WTC11 (cell line): ENCODE data around the gene FXYD5. TPM values are rescaled to one million over a fixed set of nuclear protein-coding genes. Genes with fewer than 3 reads are reported as not detected.

Experiments
- ATAC-seq: fragments of 200-7000 bp; cut with Tn5 transposase; 2 replicates; pipeline ENCODE4 v1.10.0; 2021; ENCODE audit warnings: mild to moderate bottlenecking, moderate library complexity
- CTCF ChIA-PET: fragments of 300-600 bp; sonication (Branson Sonifier 250); formaldehyde crosslinking; loops from one replicate; lab custom pipeline; 2021; ENCODE audit warnings: antibody characterized with exemption; lab: Charles Lee
- POLR2A ChIA-PET: fragments of 350-600 bp; sonication (Branson Sonifier 250); formaldehyde crosslinking; loops from one replicate; lab custom pipeline; 2021; ENCODE audit warnings: antibody characterized with exemption; lab: Charles Lee
- DNase-seq: peaks from one replicate; pipeline ENCODE4 v3.0.0; 2021; ENCODE audit warnings: low spot score
- H3K27ac Mint-ChIP-seq: 2 replicates; pipeline ENCODE4 v1.8.0; 2021; ENCODE audit warnings: mixed read lengths
- H3K27me3 Mint-ChIP-seq: 2 replicates; pipeline ENCODE4 v1.8.0; 2021; ENCODE audit warnings: low read depth, mild to moderate bottlenecking, moderate library complexity, mixed read lengths
- H3K36me3 Mint-ChIP-seq: 2 replicates; pipeline ENCODE4 v1.8.0; 2021; ENCODE audit warnings: mixed read lengths
- H3K4me1 Mint-ChIP-seq: 2 replicates; pipeline ENCODE4 v1.8.0; 2022; ENCODE audit warnings: mixed read lengths
- H3K4me3 Mint-ChIP-seq: 2 replicates; pipeline ENCODE4 v1.8.0; 2021; ENCODE audit warnings: mild to moderate bottlenecking, moderate library complexity, mixed read lengths
- H3K9me3 Mint-ChIP-seq: 2 replicates; pipeline ENCODE4 v1.8.0; 2021; ENCODE audit warnings: mixed read lengths
- CTCF ChIP-seq: fragments of 200-600 bp; IDR thresholded peaks from 2 replicates; pipeline ENCODE4 v1.8.0; 2022; ENCODE audit warnings: antibody characterized with exemption
- ERG ChIP-seq: fragments of 250-450 bp; sonication (Bioruptor Pico); IDR thresholded peaks from 2 replicates; pipeline ENCODE4 v1.8.0; 2021; ENCODE audit warnings: mild to moderate bottlenecking
- GRHL2 ChIP-seq: fragments of 250-450 bp; sonication (Bioruptor Pico); IDR thresholded peaks from 2 replicates; pipeline ENCODE4 v1.8.0; 2022; ENCODE audit warnings: mild to moderate bottlenecking, moderate library complexity; ENCODE audit not compliant: insufficient replicate concordance, severe bottlenecking
- IRF2 ChIP-seq: sonication (generic); formaldehyde crosslinking; IDR thresholded peaks from 2 replicates; pipeline ENCODE4 v1.8.0; 2022; ENCODE audit warnings: low read depth, missing genetic modification reagents, borderline replicate concordance
- NFATC4 ChIP-seq: fragments of 250-450 bp; sonication (Bioruptor Pico); IDR thresholded peaks from 2 replicates; pipeline ENCODE4 v1.9.0; 2021; ENCODE audit warnings: mild to moderate bottlenecking
- SOX15 ChIP-seq: fragments of 250-450 bp; sonication (Bioruptor Pico); IDR thresholded peaks from 2 replicates; pipeline ENCODE4 v1.9.0; 2021; ENCODE audit warnings: mild to moderate bottlenecking
- TEAD4 ChIP-seq: sonication (generic); formaldehyde crosslinking; IDR thresholded peaks from 2 replicates; pipeline ENCODE4 v1.8.0; 2022; ENCODE audit warnings: mild to moderate bottlenecking, missing genetic modification reagents
- ZNF219 ChIP-seq: sonication (generic); formaldehyde crosslinking; IDR thresholded peaks from 2 replicates; pipeline ENCODE4 v1.8.0; 2023; ENCODE audit warnings: missing genetic modification reagents, mild to moderate bottlenecking, borderline replicate concordance
- ZNF263 ChIP-seq: sonication (generic); formaldehyde crosslinking; IDR thresholded peaks from 2 replicates; pipeline ENCODE4 v1.8.1; 2022; ENCODE audit warnings: low read depth, mild to moderate bottlenecking, moderate library complexity, missing genetic modification reagents
- ZNF396 ChIP-seq: fragments of 250-450 bp; sonication (Bioruptor Pico); IDR thresholded peaks from 2 replicates; pipeline ENCODE4 v1.8.0; 2021; ENCODE audit warnings: mild to moderate bottlenecking, moderate library complexity, borderline replicate concordance
- ZNF512 ChIP-seq: sonication (generic); formaldehyde crosslinking; IDR thresholded peaks from 2 replicates; pipeline ENCODE4 v1.8.1; 2022; ENCODE audit warnings: missing genetic modification reagents, borderline replicate concordance
- total RNA-seq: library from RNA; stranded (reverse); gene quantifications from 3 replicates; pipeline ENCODE4 v1.2.3, GENCODE V29; 2021
- TF ChIP-seq, protein P1 (sequence below): sonication (generic); formaldehyde crosslinking; IDR thresholded peaks from 2 replicates; pipeline ENCODE4 v1.8.0; 2023; ENCODE audit warnings: mild to moderate bottlenecking, missing genetic modification reagents

The FXYD5 gene
- total RNA-seq, 1 experiment from 2014 or later, result 114 TPM

- TF ChIP-seq ZNF219 (CRISPR knock-in tag) (no peak), GRHL2 (CRISPR knock-in tag) (no peak), SOX15 (CRISPR knock-in tag) (no peak), TEAD4 (CRISPR knock-in tag) (no peak), CTCF (peak; percentile 99), NFATC4 (CRISPR knock-in tag) (no peak), IRF2 (no peak), ZNF263 (CRISPR knock-in tag) (no peak), ZNF396 (CRISPR knock-in tag) (no peak)
- TF ChIP-seq, protein P1, sequence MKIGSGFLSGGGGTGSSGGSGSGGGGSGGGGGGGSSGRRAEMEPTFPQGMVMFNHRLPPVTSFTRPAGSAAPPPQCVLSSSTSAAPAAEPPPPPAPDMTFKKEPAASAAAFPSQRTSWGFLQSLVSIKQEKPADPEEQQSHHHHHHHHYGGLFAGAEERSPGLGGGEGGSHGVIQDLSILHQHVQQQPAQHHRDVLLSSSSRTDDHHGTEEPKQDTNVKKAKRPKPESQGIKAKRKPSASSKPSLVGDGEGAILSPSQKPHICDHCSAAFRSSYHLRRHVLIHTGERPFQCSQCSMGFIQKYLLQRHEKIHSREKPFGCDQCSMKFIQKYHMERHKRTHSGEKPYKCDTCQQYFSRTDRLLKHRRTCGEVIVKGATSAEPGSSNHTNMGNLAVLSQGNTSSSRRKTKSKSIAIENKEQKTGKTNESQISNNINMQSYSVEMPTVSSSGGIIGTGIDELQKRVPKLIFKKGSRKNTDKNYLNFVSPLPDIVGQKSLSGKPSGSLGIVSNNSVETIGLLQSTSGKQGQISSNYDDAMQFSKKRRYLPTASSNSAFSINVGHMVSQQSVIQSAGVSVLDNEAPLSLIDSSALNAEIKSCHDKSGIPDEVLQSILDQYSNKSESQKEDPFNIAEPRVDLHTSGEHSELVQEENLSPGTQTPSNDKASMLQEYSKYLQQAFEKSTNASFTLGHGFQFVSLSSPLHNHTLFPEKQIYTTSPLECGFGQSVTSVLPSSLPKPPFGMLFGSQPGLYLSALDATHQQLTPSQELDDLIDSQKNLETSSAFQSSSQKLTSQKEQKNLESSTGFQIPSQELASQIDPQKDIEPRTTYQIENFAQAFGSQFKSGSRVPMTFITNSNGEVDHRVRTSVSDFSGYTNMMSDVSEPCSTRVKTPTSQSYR (CRISPR knock-in tag), result no peak
Measured at GRCh38 chr19:35114353-35115176, 40.0 kb upstream of the FXYD5 start (continued).

DNA sequence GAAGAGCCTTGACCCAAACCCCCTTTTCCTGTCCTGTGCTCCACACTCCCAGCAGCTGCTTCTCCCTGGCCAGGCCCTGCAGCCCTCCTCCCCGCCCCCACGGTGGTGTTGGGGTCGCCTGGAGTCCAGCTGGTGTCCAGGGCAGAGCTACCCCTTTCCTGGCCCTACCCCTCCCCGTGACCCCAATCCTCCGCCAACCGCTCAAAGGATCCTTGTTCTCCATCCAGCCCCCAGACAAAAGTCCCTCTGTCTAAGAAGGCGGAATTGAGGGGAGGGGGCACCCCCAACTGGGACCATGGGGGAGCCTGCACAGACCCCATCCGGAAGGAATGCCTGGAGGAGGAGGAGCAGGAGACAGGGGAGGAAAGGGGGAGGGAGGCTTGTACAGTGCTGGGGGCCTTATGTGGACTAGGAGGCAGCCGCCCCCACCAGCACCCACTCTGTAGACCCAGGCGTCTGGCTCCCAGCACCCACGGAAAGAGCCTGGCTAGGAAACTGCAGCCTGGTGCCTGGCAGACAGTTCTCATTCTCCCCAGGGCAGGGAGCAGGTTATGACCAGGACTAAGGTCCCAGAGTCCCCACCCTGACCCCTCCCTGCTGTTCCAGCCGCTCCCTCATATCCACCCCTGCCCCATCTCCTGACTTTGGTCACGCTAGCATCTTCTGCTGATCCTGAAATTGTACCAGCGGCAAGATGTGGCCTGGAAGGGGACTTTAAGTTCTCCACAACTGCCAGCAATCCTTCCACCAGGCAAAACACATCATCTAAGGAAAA is 39.2 kb upstream of the FXYD5 start, which contains the start of gene FXYD3:
FXYD3 (plus strand) TSS at position 647 of the 775 bp plus-strand sequence. CDS start 3,554 bp downstream, outside the sequence.
- Mint-ChIP-seq H3K36me3 (no peaks in the 10 kb centered on the region), H3K9me3 (no peaks in the 10 kb centered on the region), H3K4me3 (peak within 1 kb of the TSS; percentile 65), H3K27me3 (peaks cover 3% of the 10 kb centered on the region), H3K4me1 (peaks cover 44% of the 10 kb centered on the region), H3K27ac (peak within 1 kb of the TSS; percentile 45; the same call in 1 of the 2 replicates)
- TF ChIP-seq ERG, result no peak
- TF ChIP-seq ZNF512 (CRISPR knock-in tag), result no peak
- DNase-seq (no peak), ATAC-seq (0 out of 2 replicates have a peak, but pooled peaks have one; percentile 3)
- CTCF ChIA-PET, result interaction anchor here (0.6 to 3.4 kb wide), 35 partner anchors 9 to 189 kb away, joined by 3 to 61 read pairs (median 5); partner anchors contain the start of genes FXYD5, FXYD7, LGI4 and USF2
- POLR2A ChIA-PET, result interaction anchor here (1.5 kb wide), 1 partner anchor 27 kb away, joined by 3 read pairs; the partner anchor contains the start of gene FXYD7
